NCI-H128 (cell line): ENCODE results near the gene TSLP.

Experiments used
- DNase-seq: peaks from one replicate; lab custom pipeline; 2025; ENCODE audit not compliant: unreplicated experiment; lab: John Stamatoyannopoulos, UW

TSLP gene

DNA sequence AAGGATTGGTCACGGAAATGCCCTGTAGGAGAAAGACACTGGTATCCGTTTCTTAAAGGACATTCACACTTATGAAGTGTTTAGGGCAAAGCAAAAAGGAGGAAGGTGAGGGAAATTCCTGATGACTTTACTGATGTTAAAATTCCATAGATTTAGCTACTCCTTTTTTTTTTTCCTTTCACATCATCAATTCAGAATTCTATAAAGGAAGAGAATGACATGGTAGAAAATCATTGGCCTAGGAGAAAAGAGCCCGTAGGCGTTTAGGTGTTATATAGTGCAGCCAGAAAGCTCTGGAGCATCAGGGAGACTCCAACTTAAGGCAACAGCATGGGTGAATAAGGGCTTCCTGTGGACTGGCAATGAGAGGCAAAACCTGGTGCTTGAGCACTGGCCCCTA, at the start of gene TSLP:
TSLP (plus strand) TSS at position 301 of the 400 bp plus-strand sequence. CDS start 178 bp downstream, outside the sequence.
- no peak for DNase-seq

DNA sequence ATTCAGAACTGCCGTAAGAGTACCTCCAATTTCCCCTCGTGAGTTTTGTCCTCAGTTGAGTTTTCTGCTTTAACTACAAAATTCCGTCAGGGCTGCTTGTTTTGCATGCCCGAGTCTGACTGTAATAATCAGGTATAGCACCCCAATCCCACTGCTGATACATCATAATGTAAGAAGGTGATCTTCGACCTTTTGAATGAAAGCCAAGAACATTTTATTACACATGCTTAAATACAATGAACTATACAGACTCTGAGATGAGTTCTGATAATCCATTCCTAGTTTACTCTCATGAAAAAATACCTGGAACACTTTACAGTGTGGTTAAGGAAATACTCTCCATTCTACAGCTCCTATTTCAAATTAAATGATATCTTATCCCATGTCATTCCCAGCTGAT, 49.2 kb upstream of the TSLP start:
- DNase-seq, result no peak

DNA sequence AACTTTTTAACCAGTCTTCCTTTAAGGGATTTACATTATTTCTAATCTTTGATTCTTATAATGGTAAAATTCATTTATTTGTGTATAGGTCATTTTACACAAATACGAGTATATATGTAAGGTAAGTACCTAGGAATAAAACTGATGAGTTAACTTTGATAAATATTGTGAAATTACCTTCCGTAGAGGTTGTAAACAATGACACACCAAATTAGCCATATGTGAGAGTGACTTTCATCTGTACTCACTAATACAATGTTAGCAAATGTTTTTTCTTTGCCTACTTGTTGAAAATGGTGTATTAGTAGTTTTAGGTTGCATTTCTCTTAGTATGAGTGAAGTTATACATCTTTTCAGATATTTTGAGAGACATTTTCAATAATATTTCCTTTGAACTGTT, 42.6 kb upstream of the TSLP start:
- DNase-seq, result no peak

DNA sequence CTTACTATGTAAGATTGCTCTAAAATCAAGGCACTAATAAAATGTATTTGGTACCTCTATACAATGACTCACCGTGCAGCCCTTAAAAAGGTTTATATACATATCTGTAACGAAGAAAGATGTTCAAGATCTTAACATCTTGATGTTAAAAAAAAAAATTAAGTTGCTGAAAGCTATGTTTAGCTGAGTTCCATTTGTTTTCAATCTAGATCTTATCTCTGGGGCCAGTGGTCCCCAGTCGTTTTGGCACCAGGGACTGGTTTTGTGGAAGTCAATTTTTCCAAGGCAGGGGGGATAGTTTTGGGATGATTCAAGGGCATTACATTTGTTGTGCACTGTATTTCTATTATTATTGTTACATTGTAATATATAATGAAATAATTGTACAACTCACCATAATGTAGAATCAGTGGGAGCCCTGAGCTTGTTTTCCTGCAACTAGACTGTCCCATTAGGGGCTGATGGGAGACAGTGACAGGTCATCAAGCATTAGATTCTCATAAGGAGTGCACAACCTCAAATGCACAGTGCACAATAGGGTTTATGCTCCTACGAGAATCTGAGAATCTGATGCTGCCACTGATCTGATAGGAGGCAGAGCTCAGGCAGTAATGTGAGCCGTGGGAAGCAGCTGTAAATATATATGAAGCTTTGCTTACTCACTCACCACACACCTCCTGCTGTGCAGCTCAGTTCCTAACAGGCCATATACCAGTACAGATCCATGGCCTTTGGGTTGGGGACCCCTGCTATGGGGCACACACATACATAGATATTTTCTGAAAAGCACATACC, 27.6 kb upstream of the TSLP start:
- DNase-seq, result no peak

DNA sequence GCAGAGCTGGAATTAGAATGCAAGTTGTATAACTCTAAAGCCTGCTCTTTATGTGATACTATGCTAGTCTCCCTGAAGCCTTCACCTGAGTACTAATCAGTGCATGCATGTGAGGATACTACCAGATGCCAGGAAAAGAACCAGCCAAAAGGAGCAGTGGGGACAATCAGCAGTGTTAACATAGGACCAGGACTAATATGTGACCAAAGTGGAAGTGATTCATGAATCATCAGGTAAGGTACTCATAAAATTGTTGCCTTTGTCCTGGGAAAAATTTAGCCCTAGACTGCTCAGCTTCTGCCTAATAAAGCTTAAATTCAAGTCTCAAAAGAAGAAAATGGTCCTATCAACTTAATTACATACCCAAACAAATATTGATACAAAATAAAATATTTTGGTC, 13.4 kb upstream of the TSLP start:
- DNase-seq, result no peak

DNA sequence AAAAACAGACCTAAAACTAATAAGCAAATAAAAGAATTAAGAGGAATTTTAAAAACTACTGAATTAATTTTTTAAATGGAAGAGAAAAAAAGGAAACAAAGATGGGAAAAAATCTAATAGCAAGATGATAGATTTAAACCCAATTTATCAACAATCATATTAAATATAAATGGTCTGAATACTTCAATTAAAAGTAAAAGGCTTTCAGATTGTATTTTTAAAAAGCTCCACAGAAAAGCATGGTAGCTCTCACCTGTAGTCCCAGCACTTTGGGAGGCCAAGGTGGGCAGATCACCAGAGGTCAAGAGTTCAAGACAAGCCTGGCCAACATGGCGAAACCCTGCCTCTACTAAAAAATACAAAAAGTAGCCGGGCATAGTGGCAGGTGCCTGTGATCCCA, 11.3 kb upstream of the TSLP start:
- DNase-seq, result no peak

DNA sequence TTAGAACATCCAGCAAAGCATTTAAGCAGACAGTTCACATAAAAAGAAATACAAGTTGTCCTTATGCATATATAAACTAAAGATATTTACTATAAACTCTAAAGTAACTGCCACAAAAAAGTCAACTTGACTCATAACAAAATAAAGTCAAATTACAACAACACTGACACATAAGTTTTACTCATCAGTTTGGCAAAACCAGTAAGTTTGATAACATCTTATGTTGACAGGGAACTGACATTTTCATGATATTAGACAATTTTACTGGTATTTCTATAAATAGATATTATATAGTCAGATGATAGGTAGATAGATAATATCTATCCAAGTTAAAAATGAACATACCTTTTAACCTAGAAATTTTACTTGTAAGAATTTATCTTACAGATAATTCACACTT, 9.9 kb upstream of the TSLP start:
- DNase-seq, result no peak

DNA sequence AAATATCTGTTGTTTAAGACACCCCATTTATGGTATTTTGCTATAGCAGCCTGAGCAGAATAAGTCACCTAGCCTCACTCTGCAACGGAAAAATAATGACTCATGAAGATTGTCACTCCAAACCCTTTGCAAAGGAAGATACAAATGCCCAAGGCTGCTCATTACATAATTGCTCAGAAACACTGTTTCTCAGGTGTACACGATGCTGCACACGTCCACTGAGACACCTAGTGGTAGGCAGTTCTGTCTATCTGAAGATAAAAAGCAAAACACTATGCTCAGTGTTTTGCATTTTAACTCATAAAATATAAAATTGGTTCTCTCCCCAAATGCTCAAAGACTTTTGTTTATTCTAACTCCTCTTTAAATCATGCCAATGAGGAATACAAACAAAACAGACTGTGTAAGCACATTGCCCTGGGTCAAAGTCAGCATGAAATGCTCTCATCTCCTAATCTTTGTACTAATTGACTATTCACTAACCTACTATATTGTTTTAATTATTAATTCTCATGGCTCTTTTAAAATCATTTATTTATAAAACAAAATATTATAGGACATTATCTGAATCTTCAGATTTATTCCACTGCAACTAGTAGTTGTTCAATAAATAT, 7.7 kb upstream of the TSLP start:
- no peak for DNase-seq

DNA sequence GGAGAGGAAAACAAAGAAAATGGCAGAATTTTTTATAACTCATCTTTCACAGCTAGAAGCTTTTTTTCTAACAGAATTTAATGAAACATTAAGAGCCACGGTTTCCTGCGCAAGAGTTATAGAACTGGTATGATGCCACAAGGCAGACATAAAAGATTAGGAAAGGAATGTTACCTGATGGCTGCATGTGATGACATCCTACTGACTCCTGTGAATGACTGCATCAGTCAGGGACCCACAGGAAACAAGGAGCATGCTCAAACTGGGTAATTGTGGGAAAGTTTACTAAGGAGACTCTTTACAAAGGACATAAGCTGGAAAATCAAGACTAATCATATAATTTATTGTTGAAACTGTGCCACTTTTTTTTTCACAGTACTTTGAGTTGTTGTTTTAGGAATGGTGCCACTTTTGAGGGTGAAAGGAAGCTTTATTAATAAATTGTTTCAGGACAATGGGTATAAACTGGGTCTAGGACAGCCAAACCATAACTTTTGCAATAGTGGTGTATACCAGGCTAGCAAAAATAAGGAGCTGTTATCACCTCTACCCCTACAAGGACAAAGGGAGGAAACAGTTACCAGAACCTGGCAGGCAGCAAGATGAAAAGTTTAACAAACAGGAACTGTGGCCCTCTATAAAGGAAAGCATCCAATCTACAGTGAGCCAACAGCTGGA, 5.1 kb upstream of the TSLP start:
- DNase-seq, result no peak

DNA sequence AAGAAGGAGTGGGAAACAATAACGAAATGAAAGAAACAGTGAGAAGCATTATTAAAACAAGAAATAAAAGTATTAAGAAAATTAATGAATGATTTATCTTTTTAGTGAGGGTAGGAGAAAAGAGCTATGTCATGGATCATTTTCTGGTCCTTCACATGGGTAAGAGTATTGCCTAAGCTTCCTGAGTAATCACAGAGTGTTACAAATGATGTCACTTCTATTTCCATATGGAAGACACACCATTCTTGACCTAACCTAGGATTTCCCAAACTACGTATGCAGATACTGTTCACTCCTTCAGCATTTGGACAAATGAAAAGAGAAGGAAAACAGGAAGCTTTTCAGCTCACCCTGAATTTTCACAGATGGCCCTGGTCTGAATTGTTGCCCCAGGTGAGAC, 3.3 kb upstream of the TSLP start:
- DNase-seq, result no peak

DNA sequence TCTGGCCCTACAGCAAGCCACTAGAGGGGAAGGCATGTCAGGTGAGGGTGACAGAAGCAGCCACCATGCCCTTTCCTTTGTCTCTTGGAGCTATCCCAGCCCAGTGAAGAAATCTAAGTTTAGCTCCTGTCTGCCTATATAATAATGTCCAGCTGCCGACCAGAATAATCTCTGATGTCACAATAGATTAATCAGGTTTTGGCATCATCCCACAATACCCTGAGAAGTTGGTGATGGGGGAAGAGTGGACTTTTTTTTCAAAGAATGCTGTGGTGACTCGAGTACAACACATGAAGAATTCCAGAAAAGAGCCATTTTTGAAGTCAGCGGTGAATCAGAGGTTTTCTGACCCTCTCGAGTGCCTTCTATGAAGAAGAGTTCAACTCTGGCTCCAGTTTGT, 1.7 kb upstream of the TSLP start:
- no peak for DNase-seq

DNA sequence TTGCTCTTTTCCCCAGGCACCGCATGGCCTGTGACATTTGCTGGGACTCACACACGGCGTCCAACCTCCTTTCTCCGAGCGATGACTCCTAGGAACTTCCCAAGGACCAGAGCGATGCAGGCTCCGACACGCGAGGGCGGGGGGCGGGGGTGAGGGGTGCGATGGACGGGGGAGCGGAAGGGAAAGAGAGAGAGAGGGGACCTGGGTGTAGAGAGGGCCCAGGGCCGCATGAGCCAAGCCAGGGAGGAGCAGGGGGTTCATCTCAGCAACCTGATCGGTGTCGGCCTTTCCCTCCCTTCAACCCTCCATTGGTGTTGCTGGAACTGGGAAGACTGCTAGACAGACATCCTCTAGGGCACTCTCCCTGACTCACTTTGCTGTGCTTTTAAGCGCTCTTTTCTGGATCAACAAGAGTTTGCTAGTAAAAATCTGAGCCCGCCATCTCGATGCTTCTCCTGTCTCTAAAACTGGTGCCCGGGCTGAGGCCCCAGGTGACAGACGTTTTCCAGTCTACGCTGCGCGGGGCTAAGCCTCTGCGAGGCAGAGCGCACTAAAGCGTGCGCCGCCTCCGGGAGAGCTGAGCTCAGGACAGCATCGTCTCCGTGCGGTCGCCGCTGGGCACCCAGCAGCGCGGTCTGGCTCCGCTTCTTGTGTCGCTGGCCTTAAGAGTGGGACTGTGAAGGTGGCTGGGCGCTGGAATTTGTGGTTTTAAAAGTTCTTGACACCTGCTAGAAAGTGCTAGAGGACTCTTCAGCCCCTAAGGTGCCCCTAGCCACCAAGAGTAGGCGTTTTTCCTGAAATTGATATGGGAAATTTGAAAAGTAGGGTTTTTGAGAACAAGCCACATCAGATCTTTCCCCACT, 1.0 kb upstream of the TSLP start:
- no peak for DNase-seq

DNA sequence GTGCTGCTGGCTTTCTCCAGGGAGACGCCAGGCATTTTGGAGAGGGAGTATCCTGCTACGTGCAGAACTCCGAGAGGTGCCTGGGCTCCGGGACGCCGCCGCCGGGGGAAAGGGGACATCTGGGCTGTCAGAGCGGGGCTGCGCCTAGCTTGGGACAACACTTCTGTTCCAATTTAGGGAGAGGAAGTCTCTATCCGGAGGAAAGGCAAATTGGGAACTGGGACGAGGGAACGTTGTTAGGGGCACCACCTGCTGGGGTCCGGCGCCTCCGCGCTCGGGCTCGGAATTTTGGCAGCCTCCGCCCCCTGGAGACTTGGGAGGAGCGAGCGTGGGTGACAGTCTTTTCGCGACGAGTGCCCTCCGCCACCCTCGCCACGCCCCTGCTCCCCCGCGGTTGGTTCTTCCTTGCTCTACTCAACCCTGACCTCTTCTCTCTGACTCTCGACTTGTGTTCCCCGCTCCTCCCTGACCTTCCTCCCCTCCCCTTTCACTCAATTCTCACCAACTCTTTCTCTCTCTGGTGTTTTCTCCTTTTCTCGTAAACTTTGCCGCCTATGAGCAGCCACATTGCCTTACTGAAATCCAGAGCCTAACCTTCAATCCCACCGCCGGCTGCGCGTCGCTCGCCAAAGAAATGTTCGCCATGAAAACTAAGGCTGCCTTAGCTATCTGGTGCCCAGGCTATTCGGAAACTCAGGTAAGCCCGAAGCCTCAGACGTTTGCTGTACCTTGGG, 1.6 kb downstream of the TSLP start:
- no peak for DNase-seq

DNA sequence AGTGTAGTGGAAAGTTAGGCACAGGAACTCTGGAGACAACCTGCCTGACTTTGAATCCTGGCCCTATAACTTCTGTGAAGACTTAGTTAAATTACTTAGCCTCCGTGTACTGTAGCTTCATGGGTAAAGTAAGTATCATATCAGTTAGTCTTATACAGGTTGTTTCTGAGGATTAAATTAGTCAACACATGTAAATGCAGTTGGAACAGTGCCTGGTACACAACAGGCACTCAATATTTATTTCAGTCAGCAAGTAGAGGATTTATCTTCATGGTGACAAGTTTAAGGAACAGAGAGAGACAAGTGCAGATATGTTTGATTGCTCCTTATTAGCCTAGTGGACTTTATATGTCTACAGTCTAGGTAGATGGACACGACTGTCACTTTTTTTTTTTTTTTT, 2.7 kb downstream of the TSLP start:
- no peak for DNase-seq

DNA sequence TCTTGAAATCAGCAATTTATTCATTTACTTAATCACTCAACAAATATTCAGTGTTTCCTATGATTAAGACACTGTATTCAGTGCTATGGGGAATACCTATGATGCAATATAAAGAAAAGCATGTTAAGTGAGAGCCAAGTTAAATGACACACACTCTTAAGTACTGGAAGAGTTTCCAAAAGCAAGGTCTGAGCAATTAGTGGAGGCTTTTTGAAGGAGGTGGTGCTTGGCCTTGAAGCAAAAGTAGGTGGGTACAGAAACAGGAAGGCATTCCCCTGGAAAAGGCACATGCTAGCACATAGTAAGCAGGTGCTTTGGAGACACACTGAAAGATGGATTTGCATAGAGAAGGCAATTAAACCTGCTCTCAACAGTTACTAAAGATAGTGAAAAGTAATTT, 4.0 kb downstream of the TSLP start:
- DNase-seq, result no peak

DNA sequence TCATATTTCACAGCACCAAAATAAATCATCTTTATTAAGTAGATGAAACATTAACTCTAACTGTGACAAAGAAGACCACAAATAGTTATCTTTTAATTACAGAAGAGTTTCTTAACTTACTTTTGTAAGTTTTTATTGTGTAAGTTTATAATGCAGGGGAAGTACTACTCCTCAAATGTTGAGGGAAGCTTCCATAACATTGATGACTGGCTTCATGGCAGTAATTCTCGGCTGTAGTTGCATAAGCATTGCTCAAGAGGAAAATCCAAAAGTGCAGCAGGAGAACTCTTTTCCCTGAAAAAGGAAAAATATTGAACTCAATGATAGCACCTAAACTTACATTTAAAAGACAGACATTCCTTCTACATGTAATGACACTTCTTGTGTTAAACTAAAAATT, 4.6 kb downstream of the TSLP start:
- DNase-seq, result no peak

DNA sequence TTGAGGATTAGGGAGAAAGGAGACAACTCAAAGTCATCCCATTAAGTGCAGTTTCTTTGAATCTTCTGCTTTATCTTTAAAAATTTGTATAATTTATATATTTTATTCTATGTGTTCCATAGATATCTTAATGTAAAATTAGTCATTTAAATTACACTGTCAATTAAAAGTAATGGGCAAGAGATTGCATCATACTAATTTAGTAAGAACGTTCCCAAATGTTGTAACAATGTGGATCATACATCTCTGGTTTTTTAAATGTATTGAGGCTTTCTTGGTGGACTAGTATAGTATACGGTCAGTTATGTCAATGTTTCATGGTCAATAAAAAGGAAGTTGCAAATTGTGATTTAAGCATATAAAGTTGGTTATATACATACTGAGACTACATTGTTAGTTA, 6.2 kb downstream of the TSLP start:
- no peak for DNase-seq

DNA sequence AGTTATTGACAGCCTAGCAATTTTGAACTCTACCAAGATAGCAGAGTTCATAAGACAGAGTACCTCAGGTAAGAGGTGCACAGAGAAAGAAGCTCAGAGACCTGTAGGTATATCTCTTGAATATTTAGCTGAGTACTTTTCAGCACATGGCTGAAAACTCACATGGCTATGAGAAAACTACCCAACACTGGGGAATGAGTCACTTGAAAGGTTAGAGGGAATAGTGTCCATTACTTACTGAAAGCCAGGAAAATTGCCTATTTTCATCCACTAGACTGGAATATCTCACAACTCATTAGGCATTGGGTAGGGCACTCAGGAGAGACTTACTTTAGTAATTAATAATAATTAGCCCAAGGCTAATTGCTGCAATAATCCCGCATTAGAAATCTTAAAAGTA, 8.3 kb downstream of the TSLP start:
- no peak for DNase-seq

DNA sequence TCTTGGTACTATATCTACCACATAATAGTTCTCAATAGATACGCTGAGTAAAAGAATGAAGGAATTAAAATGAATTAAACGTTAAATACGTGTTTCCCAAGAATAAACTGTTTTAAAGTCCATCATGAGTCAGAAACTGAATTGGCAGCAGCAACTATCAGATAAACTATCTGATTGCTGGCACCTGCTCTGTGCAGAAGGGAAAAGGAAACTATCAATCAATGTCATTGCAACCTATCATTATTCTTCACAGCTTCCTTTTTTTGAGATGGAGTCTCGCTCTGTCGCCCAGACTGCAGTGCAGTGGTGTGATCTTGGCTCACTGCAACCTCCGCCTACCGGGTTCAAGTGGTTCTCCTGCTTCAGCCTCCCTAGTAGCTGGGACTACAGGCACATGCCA, 11.8 kb downstream of the TSLP start:
- DNase-seq, result no peak

DNA sequence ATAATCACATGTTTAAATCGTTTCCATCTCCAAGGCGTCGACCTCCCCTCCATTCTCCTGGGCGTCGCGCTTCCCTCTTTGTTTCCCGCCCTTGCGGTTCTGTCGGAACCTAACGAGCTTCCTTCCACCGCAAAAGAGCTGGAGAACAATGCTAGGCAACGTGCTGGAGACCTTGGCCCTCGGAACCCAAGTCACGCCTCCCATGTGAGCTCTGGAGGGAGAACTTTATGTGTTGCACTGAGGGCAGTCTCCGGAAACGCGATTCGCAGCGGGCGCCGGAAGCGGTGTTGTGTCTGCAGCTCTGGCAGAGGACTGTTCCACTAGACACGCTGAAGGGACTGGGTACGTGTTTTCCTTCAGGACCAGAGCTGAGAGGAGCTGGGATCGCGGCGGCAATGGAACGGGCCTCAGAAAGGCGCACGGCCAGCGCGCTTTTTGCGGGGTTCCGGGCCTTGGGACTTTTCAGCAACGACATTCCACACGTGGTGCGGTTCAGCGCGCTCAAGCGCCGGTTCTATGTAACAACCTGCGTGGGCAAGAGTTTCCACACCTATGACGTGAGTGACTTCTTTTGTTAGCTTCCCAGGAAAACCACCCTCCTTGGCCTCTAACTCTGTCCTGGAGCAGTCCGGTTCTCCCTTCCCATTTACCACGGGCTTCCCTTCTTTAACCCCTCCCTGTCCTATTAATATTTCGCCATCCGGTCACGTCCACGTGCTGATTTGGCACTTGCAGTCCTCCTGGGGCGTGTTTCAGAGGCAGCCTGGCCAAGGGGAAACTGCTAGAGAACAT, 20.7 kb downstream of the TSLP start, which contains the start of gene WDR36:
WDR36 (plus strand) TSS at position 287 of the 792 bp plus-strand sequence; CDS start at position 396, 109 bp downstream.
- peak; percentile 81 for DNase-seq
